Colon (tissue), 2 donors: ENCODE data around the gene PAXIP1.

Experiments
- FAIRE-seq: peaks from 2 replicates; lab custom pipeline; 2012; peaks lifted over from hg19 to GRCh38; lab: Jason Lieb, UNC
- donor health status: control.
- donor health status: control.

Gene PAXIP1

DNA sequence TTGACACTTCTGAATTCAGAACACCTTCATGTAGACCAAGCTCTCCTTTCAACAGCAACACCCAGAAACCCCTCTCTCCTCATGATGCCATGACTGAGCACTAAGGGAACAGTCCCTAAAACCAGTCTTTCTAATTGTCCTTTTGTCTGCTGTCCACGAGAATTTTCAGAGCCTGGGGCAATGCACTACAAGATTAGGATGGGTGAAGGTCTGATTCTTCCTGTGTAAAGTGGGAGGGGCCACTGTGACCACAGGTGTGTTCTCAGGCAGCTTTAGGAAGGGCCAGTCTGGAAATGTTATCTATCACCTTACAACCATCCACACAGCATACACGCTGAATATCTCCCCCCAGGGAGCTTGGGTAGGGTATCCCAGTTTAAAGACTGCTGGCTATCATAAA lies 7.9 kb downstream of the PAXIP1 start:
- no peak for FAIRE-seq

DNA sequence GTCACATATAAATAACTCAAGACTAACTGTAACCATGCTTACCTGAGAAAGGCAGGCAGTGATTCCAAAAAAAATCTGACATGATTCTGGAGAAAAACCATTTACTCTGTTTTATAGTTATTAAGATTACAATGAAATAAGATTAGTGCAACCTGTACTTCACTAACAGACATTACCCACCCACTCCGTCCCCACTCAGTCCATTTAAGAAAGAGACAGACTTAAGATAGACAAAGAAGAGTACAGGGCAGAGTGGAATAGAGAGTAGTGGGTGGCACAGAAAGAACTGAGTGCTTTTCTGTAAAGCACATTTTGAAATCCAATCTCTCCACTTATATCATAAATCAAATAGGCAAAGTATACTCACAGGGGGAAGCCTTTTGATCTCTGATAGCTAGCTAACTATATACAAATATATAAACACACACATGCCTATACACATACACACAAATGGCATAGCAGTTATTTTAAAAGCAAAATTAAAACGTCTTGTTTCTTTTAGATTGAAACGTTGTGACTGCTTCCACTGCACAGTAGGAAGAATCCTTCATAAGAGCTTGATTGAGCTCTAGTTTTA lies 11.9 kb downstream of the PAXIP1 start:
- no peak for FAIRE-seq

DNA sequence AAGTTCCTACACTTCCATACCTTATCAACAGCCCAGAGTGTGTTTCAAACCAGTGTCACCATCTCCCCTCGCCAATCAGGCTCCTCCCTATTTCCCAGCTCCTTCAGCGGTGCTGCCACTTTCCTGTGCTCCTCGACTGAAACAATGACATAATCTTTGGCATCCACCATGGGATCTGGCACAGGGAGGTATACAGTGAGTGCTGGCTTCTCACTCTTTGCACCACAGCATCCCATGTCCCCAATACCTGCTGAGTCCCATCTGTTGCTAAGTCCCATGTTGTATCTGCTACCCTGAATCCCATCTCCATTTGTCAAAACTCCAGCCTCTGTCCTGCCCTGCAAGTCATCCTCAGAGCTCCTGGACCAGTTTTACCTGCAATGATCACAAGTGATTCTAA lies 15.4 kb downstream of the PAXIP1 start:
- no peak for FAIRE-seq

DNA sequence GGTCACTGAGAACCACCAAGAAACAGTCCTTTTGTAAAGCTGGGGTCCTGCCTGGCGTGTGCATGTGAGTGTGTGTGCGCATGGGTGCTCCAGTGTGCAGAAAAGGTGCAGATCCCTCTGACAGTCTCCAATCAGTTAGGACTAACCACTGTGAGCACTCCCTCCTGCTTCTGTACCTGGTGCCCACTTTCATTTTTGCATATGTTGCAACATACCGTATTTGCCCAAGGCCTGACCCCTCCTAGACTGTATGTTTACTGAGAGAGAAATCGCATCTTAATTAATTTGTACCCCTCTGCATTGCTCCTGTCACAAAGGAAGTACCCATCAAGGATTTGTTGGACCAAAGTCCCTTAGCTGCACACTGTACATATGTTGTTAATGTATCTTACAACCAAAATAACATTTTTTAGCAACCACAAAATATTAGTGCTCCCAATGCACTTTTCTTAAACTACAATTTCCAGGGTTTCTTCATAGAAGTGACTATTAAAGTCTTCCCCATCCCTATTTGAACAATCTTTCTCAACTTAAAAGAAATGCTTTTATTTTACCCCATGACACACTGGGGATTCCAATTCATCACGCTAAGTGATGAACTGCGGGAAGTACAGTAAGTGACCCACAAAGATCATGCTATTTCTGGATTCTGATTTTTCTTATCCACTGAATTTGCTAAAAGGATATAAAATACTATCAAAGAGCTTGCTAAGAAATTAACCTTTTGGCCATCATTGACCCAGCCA lies 16.6 kb downstream of the PAXIP1 start:
- FAIRE-seq: no peak

DNA sequence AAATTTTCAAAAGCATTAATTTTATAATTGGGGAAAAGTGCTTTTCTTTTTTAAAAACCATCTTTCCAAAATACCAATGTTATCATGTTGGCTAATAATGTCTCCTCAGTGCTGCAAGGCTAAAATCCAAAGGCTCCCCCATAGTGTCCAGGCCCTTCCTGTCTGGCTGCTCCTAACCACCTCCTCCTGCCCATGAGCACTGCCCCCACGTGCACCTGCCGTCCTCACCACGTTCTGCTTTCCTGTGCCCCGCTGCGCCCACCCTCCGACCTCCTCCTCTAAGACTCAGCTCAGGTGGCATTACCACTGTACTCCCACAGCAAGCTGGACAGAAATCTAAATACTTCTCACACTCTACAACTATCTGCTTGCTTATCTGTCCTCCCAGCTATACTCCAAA lies 17.7 kb downstream of the PAXIP1 start:
- FAIRE-seq: no peak

DNA sequence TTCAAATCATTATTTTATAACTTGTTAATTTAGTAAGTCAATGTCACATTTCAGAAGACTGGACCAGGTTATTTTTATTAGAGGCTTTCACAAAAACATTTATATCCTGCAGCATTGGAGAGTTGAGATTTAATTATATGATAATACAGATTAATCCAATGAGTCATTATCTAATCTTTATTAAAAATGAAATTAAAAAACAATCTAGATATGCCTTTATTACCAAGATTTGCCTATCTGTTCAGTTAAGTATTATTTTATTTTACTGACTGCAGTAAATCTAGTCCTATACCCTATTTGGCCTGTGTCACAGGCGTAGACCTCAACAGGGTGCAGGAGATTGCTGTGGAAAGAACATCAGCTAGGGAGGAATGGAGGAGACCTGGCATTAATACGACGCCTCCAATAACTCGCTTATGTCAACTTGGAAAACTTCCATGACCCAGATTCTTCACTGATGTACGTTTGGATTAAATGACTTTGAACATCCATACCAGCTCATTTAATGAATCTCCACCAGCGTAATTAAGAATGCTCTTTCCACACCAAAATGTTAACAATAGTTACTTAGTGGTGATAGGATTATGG lies 18.2 kb downstream of the PAXIP1 start:
- FAIRE-seq: peak; percentile 28

DNA sequence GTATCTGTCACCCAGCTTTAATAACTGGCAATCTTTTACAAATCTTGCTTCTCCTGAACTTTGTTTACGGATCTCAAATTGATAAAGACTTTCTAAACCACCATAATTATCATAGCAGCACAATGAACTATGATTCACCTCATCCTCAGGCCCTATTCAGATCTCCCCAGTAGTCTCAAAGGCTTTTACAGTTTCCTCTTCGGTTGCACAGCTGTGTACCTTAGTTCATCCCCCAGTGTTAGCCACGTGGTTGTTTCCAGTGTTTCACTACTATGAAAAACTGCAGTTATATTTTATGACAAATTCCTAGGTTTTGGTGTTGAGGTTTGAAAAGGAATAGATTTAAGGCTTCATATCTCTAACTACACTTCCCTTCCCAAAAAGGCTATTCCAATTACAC lies 24.9 kb downstream of the PAXIP1 start:
- FAIRE-seq: no peak

DNA sequence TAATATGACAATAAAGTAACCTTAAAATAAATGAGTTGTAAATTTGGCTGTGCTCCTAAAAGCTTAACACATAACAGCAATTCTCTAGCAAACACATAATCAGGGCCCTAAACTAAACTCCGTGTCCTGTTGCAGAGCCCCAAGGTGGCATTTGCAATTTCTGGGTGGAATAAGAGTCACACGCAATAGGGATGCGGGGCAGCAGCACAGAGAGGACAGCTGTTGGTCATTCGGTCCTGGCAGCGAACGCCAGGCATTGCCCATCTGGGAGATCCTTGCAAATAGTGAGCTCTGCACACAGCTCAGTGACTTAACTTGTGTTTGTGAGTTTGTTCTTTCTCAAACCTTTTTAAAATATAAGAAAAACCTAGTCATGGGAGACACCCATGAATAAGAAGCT lies 25.7 kb downstream of the PAXIP1 start:
- no peak for FAIRE-seq

DNA sequence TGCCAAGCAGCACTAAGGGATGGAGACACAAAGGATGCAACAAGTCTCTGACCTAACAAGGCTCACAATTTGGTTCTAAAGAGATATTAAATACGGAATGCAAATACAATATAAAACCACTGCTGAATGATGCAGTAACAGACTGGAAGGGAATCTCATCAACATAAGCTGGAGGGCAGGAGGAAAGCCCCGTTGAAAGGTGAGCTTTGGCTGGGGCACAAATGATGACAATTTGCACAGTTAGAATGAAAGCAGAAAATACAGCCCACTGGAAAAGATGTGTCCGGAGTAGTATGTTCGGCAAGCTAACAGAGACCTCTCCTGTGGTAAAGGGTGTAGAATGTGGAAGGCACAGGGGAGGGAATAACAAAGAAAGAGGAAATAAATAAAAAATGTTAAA lies 26.1 kb downstream of the PAXIP1 start:
- FAIRE-seq: no peak

DNA sequence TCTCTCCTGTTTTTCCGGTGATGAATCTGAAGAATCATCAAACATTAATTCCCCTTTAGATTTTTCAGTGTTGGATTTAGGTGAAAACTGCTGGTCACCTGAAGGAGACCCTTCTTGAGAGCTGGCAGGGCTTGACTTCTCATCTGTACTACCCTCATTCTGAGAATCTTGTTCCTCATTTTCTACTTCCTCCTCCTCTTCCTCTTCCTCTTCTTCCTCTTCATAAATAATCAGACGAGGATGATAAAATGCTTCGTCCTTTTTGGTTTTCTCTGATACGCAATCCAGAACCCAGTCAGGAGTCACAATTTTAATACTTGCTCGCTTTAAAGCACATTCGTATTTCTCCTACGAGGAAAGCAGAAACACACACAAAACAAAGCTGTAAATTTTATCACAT lies 26.9 kb downstream of the PAXIP1 start:
- no peak for FAIRE-seq

DNA sequence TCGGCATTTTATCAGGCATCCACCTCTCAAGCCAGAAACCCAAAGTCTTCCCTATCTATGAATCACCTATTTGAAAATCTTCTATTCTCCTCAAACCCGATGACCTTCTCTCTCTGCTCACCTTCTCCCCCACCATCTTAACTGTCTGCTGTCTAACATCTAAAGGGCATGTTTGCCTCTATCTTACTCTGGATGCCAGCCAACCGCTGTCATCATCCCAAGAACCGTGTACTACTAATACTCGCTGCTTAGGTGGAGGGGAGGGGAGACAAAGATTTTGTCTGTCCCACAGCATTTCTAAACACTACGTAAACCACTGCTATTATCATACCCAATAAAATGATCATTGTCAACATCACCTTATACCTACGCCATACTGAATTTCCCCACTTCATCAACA lies 29.5 kb downstream of the PAXIP1 start:
- no peak for FAIRE-seq

DNA sequence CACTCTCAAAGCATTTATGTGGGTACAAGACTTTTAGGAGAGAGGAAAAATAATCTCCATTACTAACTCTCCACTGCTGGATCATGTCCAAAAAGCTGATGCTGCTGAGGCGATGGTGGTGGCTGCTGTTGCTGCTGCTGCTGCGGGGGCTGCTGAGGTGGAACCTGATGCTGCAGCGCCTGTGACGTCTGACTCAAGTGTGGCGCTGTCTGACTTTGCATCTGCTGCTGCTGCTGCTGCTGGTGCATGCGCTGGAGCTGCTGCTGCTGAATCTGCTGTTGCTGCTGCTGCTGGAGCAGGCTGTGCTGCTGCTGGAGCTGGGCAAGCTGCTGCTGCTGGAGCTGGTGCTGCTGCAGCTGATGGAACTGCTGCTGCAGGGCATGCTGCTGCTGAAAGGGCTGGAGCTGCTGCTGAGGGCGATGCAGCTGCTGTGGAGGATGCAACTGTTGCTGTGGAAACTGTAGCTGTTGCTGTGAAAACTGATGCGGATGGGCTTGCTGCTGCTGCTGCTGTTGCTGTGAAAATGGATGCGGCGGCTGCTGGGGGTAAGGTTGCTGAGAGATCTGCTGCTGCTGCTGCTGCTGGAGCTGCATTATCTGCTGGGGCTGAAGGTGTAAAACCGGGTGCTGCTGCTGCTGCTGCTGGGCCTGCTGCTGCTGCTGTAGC lies 34.5 kb downstream of the PAXIP1 start:
- no peak for FAIRE-seq

DNA sequence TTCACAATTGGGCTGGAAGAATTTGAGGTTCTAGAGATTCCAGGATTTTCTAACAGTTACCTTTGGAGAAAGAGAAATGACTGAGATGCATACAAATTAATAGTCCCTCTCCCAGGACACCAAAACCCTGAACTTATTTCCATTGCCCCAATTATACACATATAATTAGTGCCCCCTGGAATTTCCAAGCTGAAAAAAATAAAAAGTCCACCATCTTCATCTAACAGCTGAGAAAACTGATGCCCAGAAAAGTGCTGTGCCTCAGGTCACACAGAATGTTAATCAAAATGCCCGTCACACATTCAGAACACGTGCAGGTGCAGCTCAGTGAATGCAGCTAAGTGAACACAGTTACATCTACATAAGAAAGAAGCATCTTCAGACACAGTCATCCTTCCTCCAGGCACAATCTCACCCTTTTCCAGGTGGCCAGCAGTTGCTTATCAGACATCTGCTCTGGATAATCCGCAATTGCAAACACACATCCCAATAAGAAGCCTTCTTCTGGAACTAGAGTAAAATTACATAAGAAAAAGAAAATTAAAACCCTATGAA lies 35.4 kb downstream of the PAXIP1 start:
- FAIRE-seq: no peak

DNA sequence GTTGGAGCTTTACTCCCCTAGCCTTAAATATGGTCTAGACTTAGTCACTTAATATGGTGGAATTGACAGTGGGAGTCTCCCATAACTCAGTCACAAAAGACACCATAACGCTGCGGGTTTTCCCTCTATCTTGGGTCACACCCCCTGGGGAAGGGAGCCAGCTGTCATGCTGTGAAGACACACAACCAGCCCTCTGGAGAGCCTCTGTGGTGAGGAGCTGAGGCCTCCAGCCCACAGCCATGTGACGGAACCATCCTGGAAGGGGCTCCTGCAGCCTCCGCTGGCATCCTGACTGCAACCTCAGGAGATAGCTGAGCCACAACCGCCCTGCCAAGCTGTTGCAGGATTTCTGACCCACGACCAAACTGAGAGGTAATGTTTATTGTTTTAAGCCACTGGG lies 37.9 kb downstream of the PAXIP1 start:
- FAIRE-seq: no peak

DNA sequence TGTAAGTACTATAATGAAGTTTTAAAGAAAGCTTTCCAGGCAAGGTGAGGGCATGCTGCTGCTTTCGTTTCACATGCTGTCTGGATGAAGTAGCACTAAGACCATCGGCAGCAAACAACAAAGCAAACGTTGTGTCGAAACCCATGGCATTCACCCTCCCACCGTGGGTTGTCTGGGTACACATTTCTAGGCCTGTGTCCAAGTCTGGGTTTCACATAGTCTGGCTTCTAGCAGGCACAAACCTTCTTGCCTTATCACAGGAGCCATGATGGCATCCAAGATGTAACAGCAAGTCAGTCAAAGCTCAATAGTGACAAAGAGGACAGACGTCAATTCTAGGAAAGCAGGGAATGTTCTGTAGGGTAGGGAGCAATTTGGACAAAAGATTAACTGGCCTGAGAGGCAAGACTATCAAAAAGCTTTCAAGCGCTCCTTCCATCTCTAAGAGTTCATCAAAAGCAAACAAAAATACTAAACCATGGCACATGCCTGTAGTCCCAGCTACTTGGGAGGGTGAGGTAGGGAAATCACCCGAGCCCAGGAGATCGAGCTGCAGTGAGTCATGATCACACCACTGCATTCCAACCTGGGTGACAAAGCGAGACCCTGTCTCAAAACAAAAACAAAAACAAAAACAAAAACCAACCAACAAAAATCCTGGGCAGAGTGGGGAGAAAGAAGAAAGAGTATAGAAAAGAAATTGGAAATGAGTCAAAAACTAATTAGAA lies 42.7 kb downstream of the PAXIP1 start:
- FAIRE-seq: no peak

DNA sequence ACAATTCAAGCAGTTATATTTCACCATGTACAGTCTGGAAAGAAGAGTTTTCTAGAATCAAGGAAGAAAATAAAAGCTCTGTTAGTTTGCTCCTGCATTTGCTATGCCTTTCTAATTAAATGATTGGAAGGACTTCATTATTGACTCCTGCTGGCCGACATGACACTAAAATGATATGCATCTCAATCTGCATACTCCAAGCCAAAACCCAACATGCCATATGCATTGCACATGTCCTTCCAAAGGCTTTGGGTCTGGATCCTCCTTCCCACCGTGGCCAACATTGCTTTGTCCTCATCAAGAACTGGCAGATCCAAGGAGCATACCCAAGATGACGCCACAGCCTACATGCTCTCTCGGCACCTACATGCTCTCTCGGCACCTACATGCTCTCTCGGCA lies 46.5 kb downstream of the PAXIP1 start:
- FAIRE-seq: no peak

DNA sequence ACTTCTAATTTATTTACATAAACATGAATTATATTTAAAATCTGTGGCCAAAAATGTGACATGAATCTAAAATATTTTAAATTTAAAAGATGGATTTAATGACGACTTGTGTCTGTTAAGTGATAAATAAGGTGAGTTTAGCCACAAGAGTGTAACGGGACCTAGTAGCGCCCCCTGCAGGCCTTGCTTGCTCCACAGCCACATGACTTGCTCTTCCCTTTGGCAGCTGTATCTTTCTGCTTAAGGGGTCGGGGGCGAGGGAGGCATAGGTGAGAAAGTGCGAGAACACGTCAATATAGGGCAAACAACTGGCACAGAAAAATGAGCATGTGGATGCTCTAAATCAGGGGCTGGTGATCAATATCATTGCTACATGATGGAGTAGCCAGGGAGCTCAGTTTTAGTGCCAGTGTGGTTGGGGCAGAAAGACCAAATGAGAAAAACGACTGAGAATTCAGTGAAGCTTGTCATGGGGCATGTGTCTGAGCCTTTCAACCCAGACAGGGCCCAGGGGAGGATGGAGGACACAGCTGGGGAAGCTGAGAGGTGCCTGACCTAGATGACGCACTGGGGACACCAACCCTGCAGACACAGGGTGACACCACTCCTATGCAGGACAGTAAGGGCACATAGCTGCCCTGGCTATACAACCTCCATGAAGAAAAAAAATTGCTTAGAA lies 49.8 kb downstream of the PAXIP1 start:
- no peak for FAIRE-seq

DNA sequence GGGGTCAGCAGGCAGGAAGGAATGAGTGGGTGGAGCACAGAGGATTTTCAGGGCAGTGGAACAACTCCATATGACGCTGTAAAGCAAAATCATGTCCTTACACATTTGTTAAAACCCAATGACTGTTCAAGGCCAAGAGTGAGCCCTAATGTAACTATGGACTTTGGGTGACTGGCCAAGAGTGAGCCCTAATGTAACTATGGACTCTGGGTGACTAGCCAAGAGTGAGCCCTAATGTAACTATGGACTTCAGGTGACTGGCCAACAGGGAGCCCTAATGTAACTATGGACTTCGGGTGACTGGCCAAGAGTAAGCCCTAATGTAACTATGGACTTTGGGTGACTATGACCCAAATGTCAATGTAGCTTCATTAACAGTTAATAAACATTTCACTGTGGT lies 52.0 kb downstream of the PAXIP1 start:
- FAIRE-seq: no peak

DNA sequence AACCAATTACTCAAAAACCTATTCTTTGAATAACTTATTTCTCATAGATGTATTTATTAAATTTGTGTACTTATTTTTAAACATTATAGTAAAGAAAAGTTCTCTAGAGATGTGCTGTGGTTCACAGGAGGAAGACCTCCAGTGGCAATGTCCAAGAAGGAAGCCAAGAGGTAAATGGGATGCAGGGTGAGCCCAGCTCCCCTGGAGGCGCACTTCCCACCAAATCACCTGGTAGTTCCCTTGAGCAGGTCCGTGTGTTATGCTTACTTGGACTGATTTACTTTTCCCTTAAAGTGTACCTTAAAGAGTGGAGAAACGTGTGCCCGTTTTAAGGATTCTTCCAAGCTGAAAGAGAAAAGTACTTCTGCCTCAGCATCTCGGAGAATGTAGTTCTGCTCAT lies 55.3 kb downstream of the PAXIP1 start:
- FAIRE-seq: no peak

DNA sequence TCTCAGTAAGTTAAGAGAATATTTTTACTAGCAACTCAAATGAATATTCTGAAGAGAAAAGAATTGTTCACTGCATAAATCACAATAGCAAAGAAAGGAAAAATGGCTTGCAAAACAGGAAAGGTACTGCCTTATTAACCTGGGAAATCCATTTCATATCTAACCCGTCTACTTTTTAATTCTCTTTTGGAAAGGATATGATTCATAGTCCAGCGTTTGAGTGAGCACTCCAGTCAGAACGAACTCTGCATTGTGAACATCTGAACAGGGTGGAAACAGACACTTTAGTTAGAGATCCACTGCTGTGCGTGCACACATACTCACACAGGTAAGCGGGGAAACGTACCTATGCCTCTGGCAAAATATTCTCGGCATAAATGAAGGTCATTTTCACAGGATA lies 56.8 kb downstream of the PAXIP1 start:
- FAIRE-seq: no peak

DNA sequence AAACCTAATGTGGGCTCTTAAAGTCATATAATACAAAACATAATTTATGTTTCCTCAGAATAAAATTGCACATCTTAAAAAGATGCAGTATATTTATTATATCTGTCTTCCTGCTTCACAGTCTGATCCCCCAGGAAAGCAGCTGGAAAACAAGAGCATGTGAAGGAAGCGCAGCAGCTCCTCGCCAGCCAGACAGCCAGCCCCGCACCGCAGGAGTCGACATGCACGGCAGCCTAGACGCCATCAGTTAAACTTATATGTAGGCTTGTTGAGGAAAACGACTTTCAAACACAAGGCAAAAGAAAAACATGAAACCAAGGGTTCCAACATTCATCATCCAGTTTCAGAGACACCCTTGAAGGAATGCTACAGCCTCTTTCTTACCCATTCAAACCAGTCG lies 59.0 kb downstream of the PAXIP1 start:
- FAIRE-seq: no peak

DNA sequence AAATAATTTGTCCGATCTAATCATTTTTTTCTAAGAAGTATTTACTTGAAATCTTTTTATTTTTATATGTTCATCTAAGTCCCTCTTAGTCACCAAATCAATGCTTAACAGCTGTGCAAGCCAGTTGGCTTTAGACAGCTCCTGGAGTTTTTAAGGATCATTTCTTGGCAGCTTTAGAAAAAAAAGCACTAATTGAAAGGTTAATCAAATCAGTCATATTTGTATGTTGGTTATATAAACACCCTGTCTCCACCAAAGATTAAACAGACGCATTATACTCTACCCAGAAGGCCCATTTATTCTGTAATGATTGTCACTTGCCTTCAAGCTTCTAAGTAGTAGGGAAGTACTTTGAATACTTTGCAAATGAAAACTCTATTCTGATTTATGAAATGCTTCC lies 60.2 kb downstream of the PAXIP1 start:
- no peak for FAIRE-seq
